H9 (cell line): ENCODE measurements around the gene FOXJ3. TPM values are rescaled to one million over a fixed set of nuclear protein-coding genes. Genes with fewer than 3 reads are reported as not detected.

Experiments
- DNase-seq: peaks from one replicate; pipeline ENCODE4 v3.0.0-alpha.2; 2017
- H2AFZ ChIP-seq: one replicate; pipeline ENCODE4 v1.6.1; 2013; ENCODE audit warnings: mild to moderate bottlenecking, low read length, control low read depth, moderate library complexity
- H2AK5ac ChIP-seq: 2 replicates; pipeline ENCODE4 v1.6.1; 2013; ENCODE audit warnings: low read length, control low read depth, mixed read lengths; ENCODE audit not compliant: insufficient read length
- H2BK120ac ChIP-seq: one replicate; pipeline ENCODE4 v1.6.1; 2013; ENCODE audit warnings: low read depth, mild to moderate bottlenecking, low read length, control low read depth, inconsistent platforms; ENCODE audit not compliant: poor library complexity, severe bottlenecking
- H2BK12ac ChIP-seq: 2 replicates; pipeline ENCODE4 v1.6.1; 2013; ENCODE audit warnings: low read length, control low read depth, mixed read lengths, low read depth; ENCODE audit not compliant: insufficient read length
- H2BK15ac ChIP-seq: 2 replicates; pipeline ENCODE4 v1.6.1; 2013; ENCODE audit warnings: low read depth, low read length, control low read depth
- H2BK20ac ChIP-seq: one replicate; pipeline ENCODE4 v1.6.1; 2013; ENCODE audit warnings: low read depth, mild to moderate bottlenecking, low read length, control low read depth, inconsistent platforms; ENCODE audit not compliant: poor library complexity, severe bottlenecking
- H2BK5ac ChIP-seq: 2 replicates; pipeline ENCODE4 v1.6.1; 2013; ENCODE audit warnings: low read length, control low read depth, mixed read lengths; ENCODE audit not compliant: insufficient read length
- H3K14ac ChIP-seq: 2 replicates; pipeline ENCODE4 v1.6.1; 2013; ENCODE audit warnings: low read length, control low read depth; ENCODE audit not compliant: insufficient read depth
- H3K18ac ChIP-seq: 2 replicates; pipeline ENCODE4 v1.6.1; 2013; ENCODE audit warnings: low read depth, mild to moderate bottlenecking, mixed read lengths, low read length, control low read depth; ENCODE audit not compliant: insufficient read length
- H3K23ac ChIP-seq: 2 replicates; pipeline ENCODE4 v1.6.1; 2013; ENCODE audit warnings: low read length, control low read depth, mixed read lengths, low read depth; ENCODE audit not compliant: insufficient read length
- H3K23me2 ChIP-seq: 2 replicates; pipeline ENCODE4 v1.6.1; 2013; ENCODE audit warnings: low read depth, mild to moderate bottlenecking, mixed read lengths, low read length, control low read depth; ENCODE audit not compliant: insufficient read length, poor library complexity, severe bottlenecking
- H3K27ac ChIP-seq: 2 replicates; pipeline ENCODE4 v1.5.1; 2013; ENCODE audit warnings: low read length, control low read depth, mixed read lengths, low read depth; ENCODE audit not compliant: insufficient read length
- H3K27me3 ChIP-seq: 2 replicates; pipeline ENCODE4 v1.6.1; 2013; ENCODE audit warnings: low read length, control low read depth, inconsistent platforms; ENCODE audit not compliant: insufficient read depth
- H3K4ac ChIP-seq: 2 replicates; pipeline ENCODE4 v1.6.1; 2013; ENCODE audit warnings: low read depth, mild to moderate bottlenecking, control low read depth, inconsistent platforms, low read length, moderate library complexity
- H3K4me1 ChIP-seq: 2 replicates; pipeline ENCODE4 v1.6.1; 2013; ENCODE audit warnings: low read length, control low read depth, inconsistent platforms; ENCODE audit not compliant: insufficient read depth
- H3K4me2 ChIP-seq: 2 replicates; pipeline ENCODE4 v1.6.1; 2013; ENCODE audit warnings: low read length, control low read depth, mixed read lengths; ENCODE audit not compliant: insufficient read length, insufficient read depth
- H3K56ac ChIP-seq: 2 replicates; pipeline ENCODE4 v1.6.1; 2013; ENCODE audit warnings: low read depth, mild to moderate bottlenecking, mixed read lengths, low read length, control low read depth; ENCODE audit not compliant: insufficient read length
- H3K79me1 ChIP-seq: 2 replicates; pipeline ENCODE4 v1.6.1; 2013; ENCODE audit warnings: low read depth, mild to moderate bottlenecking, moderate library complexity, low read length, control low read depth, inconsistent platforms; ENCODE audit not compliant: insufficient read depth, poor library complexity, severe bottlenecking
- H3K79me2 ChIP-seq: 2 replicates; pipeline ENCODE4 v1.6.1; 2013; ENCODE audit warnings: low read length, control low read depth, inconsistent platforms; ENCODE audit not compliant: insufficient read depth
- H3K9ac ChIP-seq: 2 replicates; pipeline ENCODE4 v1.6.1; 2013; ENCODE audit warnings: low read length, control low read depth, mixed read lengths; ENCODE audit not compliant: insufficient read length; ENCODE audit errors: extremely low read depth
- H3K9me3 ChIP-seq: one replicate; pipeline ENCODE4 v1.6.1; 2013; ENCODE audit warnings: low read depth, low read length, inconsistent platforms; ENCODE audit not compliant: control insufficient read depth
- H3T11ph ChIP-seq: one replicate; pipeline ENCODE4 v1.6.1; 2013; ENCODE audit warnings: mild to moderate bottlenecking, low read length, control low read depth, inconsistent platforms
- H4K20me1 ChIP-seq: one replicate; pipeline ENCODE4 v1.6.1; 2013; ENCODE audit not compliant: control insufficient read depth, insufficient read length, insufficient read depth
- H4K5ac ChIP-seq: 2 replicates; pipeline ENCODE4 v1.6.1; 2013; ENCODE audit warnings: low read depth, mild to moderate bottlenecking, mixed read lengths, low read length, control low read depth; ENCODE audit not compliant: insufficient read length
- H4K8ac ChIP-seq: replicated peaks from 2 replicates; pipeline ENCODE4 v1.6.1; 2013; ENCODE audit warnings: low read length, control low read depth, mixed read lengths, low read depth; ENCODE audit not compliant: insufficient read length
- H4K91ac ChIP-seq: 2 replicates; pipeline ENCODE4 v1.6.1; 2013; ENCODE audit warnings: low read depth, mild to moderate bottlenecking, moderate library complexity, mixed read lengths, low read length, control low read depth; ENCODE audit not compliant: insufficient read length
- H3K27ac Mint-ChIP-seq, 3 experiments: 2 replicates in 2 of 3; 3 replicates in 1 of 3; pipeline ENCODE4 v1.8.0; 2020 to 2021; ENCODE audit warnings: mixed read lengths in 3 of 3, mild to moderate bottlenecking in 1 of 3, moderate library complexity in 1 of 3
- H3K27me3 Mint-ChIP-seq: 2 replicates; pipeline ENCODE4 v1.8.0; 2021; ENCODE audit warnings: low read depth, mild to moderate bottlenecking, moderate library complexity, mixed read lengths
- H3K36me3 Mint-ChIP-seq, 3 experiments: 2 replicates in 2 of 3; 3 replicates in 1 of 3; pipeline ENCODE4 v1.8.0; 2020 to 2021; ENCODE audit warnings: low read depth in 3 of 3, mixed read lengths in 3 of 3; ENCODE audit not compliant: insufficient read depth in 1 of 3
- H3K4me1 Mint-ChIP-seq, 2 experiments: 2 replicates each; pipeline ENCODE4 v1.8.0; 2020; ENCODE audit warnings: mixed read lengths in 2 of 2
- H3K4me3 Mint-ChIP-seq, 2 experiments: 2 replicates in 1 of 2; 3 replicates in 1 of 2; pipeline ENCODE4 v1.8.0; 2020 to 2021; ENCODE audit warnings: mild to moderate bottlenecking in 2 of 2, mixed read lengths in 2 of 2, moderate library complexity in 1 of 2
- H3K9me3 Mint-ChIP-seq, 2 experiments: 2 replicates in 1 of 2; 3 replicates in 1 of 2; pipeline ENCODE4 v1.8.0; 2020; ENCODE audit warnings: mild to moderate bottlenecking in 2 of 2, mixed read lengths in 2 of 2, moderate library complexity in 1 of 2
- WGBS: extraction: QIAGEN DNeasy Blood & Tissue Kit; methylation state at CpG from one replicate; pipeline ENCODE4 v1.1.7; 2013; ENCODE audit warnings: missing lambda C conversion rate, low lambda C conversion rate, mixed read lengths; ENCODE audit not compliant: insufficient read length; ENCODE audit errors: extremely low coverage; 5-methylcytosine and 5-hydroxymethylcytosine counted together
- total RNA-seq: library from RNA; stranded (reverse); gene quantifications from 2 replicates; pipeline ENCODE4 v1.2.1, GENCODE V29; 2021
- TF ChIP-seq, protein P1 (sequence below): fragments of 200-600 bp; sonication (generic); conservative IDR thresholded peaks from 3 replicates; pipeline ENCODE4 v1.8.0; 2021; ENCODE audit warnings: antibody characterized with exemption, mild to moderate bottlenecking

Gene FOXJ3
- total RNA-seq, 1 experiment from 2014 or later: 49.9 TPM

DNA sequence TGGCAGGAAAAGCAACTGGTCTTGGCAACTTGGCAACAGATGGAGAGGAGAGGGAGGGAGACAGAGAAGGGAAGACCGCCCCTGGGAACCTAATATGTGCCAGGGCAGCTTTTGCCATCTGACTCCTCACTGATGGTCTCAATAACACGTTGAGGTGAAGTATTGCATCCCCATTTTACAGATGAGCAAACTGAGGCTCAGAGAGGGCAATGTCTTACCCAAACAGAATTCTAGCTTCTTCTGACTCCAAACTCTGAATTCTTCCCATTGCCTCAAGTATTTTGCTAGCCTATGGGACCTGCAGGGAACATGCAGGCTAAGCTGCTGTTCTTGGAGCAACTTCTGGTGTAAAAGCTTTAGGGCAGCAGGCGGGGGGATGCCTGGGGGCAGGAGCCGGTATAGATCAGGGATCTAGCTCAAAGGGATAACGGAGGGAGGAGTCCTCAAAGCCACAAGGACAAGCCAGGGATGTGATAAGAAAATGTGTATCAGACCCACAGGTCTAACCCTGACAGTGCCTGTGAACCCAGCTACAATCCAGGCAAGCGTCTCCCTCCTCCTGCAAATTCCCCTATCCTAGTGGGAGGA is 163.3 kb downstream of the FOXJ3 start:
- no peak overlapping the region for H3K56ac ChIP-seq
- Mint-ChIP-seq H3K36me3 (peaks cover 0 to 1% (median 0%) of the 10 kb centered on the region in 3 experiments; a peak in 1 of 7 replicates), H3K4me1 (peaks cover 10 to 11% of the 10 kb centered on the region in 2 experiments), H3K27ac (peak overlapping the region in 1 of 3 experiments; percentile 22; a peak in 1 of 7 replicates), H3K27me3 (no peaks in the 10 kb centered on the region), H3K4me3 (no peak overlapping the region), H3K9me3 (no peaks in the 10 kb centered on the region; a peak in 2 of 5 replicates)
- H2BK120ac ChIP-seq: no peak overlapping the region
- TF ChIP-seq, protein P1, sequence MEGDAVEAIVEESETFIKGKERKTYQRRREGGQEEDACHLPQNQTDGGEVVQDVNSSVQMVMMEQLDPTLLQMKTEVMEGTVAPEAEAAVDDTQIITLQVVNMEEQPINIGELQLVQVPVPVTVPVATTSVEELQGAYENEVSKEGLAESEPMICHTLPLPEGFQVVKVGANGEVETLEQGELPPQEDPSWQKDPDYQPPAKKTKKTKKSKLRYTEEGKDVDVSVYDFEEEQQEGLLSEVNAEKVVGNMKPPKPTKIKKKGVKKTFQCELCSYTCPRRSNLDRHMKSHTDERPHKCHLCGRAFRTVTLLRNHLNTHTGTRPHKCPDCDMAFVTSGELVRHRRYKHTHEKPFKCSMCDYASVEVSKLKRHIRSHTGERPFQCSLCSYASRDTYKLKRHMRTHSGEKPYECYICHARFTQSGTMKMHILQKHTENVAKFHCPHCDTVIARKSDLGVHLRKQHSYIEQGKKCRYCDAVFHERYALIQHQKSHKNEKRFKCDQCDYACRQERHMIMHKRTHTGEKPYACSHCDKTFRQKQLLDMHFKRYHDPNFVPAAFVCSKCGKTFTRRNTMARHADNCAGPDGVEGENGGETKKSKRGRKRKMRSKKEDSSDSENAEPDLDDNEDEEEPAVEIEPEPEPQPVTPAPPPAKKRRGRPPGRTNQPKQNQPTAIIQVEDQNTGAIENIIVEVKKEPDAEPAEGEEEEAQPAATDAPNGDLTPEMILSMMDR: no peak
- H3K9ac ChIP-seq: no peak overlapping the region
- H2BK15ac ChIP-seq: no peak overlapping the region
- no peak overlapping the region for H3K4me2 ChIP-seq
- no peak overlapping the region for H4K91ac ChIP-seq
- no peaks in the 10 kb centered on the region for H4K20me1 ChIP-seq
- no peak overlapping the region for H3K4ac ChIP-seq
- H4K8ac ChIP-seq: no peak overlapping the region
- no peaks in the 10 kb centered on the region for H3K79me1 ChIP-seq
- no peaks in the 10 kb centered on the region for H3K27me3 ChIP-seq
- H3T11ph ChIP-seq: no peak overlapping the region
- no peak overlapping the region for H3K18ac ChIP-seq
- no peak overlapping the region for H2BK20ac ChIP-seq
- H3K9me3 ChIP-seq: no peaks in the 10 kb centered on the region
- H2BK12ac ChIP-seq: no peak overlapping the region
- no peak overlapping the region for H2AK5ac ChIP-seq
- no peak overlapping the region for H3K27ac ChIP-seq
- WGBS: no CpG with 5 or more reads among the region's 6 CpGs
- no peak for DNase-seq
- no peaks in the 10 kb centered on the region for H3K23me2 ChIP-seq
- no peaks in the 10 kb centered on the region; the same call in 1 of the 2 replicates for H3K4me1 ChIP-seq
- no peak overlapping the region for H2AFZ ChIP-seq
- no peak overlapping the region for H4K5ac ChIP-seq
- no peak overlapping the region for H2BK5ac ChIP-seq
- H3K14ac ChIP-seq: no peak overlapping the region
- no peaks in the 10 kb centered on the region for H3K79me2 ChIP-seq
- H3K23ac ChIP-seq: no peak overlapping the region
